Thymus (tissue), 11 donors: Measurements from ENCODE around the gene PAGE2B. TPM values are rescaled to one million over a fixed set of nuclear protein-coding genes. Genes with fewer than 3 reads are reported as not detected.
"Not testable (repeated sequence)": the region's sequence is repeated elsewhere in the genome, so short reads cannot be mapped to it uniquely, and the experiment has no call there.

Experiments used
- DNase-seq, 9 donors: peaks; one replicate each; pipeline ENCODE4 v3.0.0-alpha.2; 2013; ENCODE audit warnings: low spot score in 9 of 9, low read depth in 6 of 9, missing footprints in 1 of 9
- H3K27ac ChIP-seq, 2 donors: one replicate each; pipeline ENCODE4 v1.5.1; 2013; ENCODE audit warnings: control low read depth in 1 of 2, low read depth in 1 of 2, low read length in 1 of 2, mild to moderate bottlenecking in 1 of 2, moderate library complexity in 1 of 2
- H3K27me3 ChIP-seq, 2 donors: one replicate each; pipeline ENCODE4 v1.5.1; 2013; ENCODE audit warnings: low read length in 1 of 2; ENCODE audit not compliant: control insufficient read depth in 2 of 2, insufficient read depth in 1 of 2
- H3K36me3 ChIP-seq, 2 donors: one replicate each; pipeline ENCODE4 v1.5.1; 2013; ENCODE audit warnings: low read length in 1 of 2, mild to moderate bottlenecking in 1 of 2, moderate library complexity in 1 of 2; ENCODE audit not compliant: control insufficient read depth in 2 of 2, insufficient read depth in 2 of 2
- H3K4me1 ChIP-seq, 2 donors: one replicate each; pipeline ENCODE4 v1.5.1; 2013; ENCODE audit warnings: low read length in 2 of 2; ENCODE audit not compliant: control insufficient read depth in 2 of 2, insufficient read depth in 2 of 2
- H3K4me3 ChIP-seq, 2 donors: one replicate each; pipeline ENCODE4 v1.5.1; 2013; ENCODE audit warnings: low read length in 2 of 2, control low read depth in 1 of 2, mild to moderate bottlenecking in 1 of 2
- H3K9me3 ChIP-seq, 2 donors: one replicate each; pipeline ENCODE4 v1.5.1; 2013; ENCODE audit warnings: low read length in 1 of 2, mild to moderate bottlenecking in 1 of 2; ENCODE audit not compliant: control insufficient read depth in 2 of 2, insufficient read depth in 1 of 2
- WGBS: extraction: QIAGEN DNeasy Blood & Tissue Kit; methylation state at CpG from one replicate; pipeline ENCODE4 v1.1.7; 2013; 5-methylcytosine and 5-hydroxymethylcytosine counted together
- polyA plus RNA-seq: library from polyadenylated mRNA; stranded (reverse); fragments of 200-250 nt; gene quantifications from one replicate; pipeline ENCODE4 v1.2.3, GENCODE V29; 2013
- total RNA-seq: library from RNA; stranded (reverse); fragments of 120-200 nt; gene quantifications from one replicate; pipeline ENCODE4 v1.2.4, GENCODE V29; 2013
- donor health status: healthy.

The PAGE2B gene
- total and polyA plus RNA-seq, 2 donors = 0.14 to 1.2 TPM

- WGBS = 98% methylated on average over 6 of the region's 6 CpGs
- H3K36me3 ChIP-seq = no peaks in the 10 kb centered on the region
- DNase-seq = no peak
- no peaks in the 10 kb centered on the region for H3K9me3 ChIP-seq
- H3K27ac ChIP-seq = no peak overlapping the region
- H3K27me3 ChIP-seq = no peaks in the 10 kb centered on the region
- no peaks in the 10 kb centered on the region for H3K4me1 ChIP-seq
- H3K4me3 ChIP-seq = no peak overlapping the region
These were observed 33.3 kb upstream of the PAGE2B start for GRCh38 chrX:55041514-55041913.

GRCh38 chrX:55050599-55050998, 24.2 kb upstream of the PAGE2B start:
- not testable (repeated sequence) for H3K9me3 ChIP-seq, H3K27me3 ChIP-seq, H3K4me3 ChIP-seq, H3K4me1 ChIP-seq, H3K36me3 ChIP-seq, H3K27ac ChIP-seq, DNase-seq
- WGBS = 93% methylated on average over 2 of the region's 2 CpGs

DNA sequence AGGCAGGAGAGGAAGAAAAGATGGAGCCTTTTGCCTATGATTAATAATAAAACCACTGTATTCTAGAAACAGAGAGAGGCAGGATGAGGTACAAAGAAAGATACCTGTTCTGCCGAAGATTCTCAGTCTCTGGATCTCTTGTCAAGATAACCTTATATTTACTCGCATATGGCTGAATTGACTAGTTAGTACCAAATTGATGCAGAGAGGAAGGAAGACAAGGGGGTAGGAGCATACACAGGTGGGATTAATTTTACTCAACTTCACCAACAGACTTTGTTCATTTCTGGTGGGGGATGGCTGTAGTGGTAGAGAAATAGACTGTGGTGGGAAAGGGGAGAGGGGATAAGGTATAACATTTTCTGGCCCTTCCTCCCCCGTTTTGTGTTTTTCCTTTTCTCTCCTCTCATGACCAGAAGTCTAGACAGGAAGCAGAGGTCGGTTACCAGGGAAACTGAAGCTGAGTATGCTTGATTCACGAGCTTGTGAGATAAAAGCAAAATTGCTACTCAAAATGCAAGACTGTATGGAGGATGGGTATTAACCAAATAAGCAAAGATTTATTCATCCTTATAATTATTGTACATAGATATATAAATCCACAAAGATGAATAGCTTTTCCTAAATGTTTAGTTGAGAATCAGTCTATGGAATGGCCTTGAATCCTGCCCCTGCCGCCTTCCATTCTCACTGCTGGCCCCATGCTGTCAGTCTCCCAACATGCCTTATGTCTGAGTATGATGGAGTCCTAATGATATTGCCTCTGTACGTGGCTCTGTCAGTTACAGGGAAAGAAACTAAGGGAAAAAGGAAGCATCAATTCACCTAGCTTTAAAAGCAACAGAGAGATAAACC, 17.8 kb upstream of the PAGE2B start:
- peak in 8 of 9 donors; percentile 12 to 67 (median 18) for DNase-seq
- peaks cover 0 to 4% of the 10 kb centered on the region in 2 donors for H3K9me3 ChIP-seq
- peaks cover 0 to 2% of the 10 kb centered on the region in 2 donors for H3K4me1 ChIP-seq
- no peak overlapping the region for H3K4me3 ChIP-seq
- no peaks in the 10 kb centered on the region for H3K36me3 ChIP-seq
- no peak overlapping the region for H3K27ac ChIP-seq
- no peaks in the 10 kb centered on the region for H3K27me3 ChIP-seq
- WGBS = 11% methylated on average over 7 of the region's 7 CpGs

DNA sequence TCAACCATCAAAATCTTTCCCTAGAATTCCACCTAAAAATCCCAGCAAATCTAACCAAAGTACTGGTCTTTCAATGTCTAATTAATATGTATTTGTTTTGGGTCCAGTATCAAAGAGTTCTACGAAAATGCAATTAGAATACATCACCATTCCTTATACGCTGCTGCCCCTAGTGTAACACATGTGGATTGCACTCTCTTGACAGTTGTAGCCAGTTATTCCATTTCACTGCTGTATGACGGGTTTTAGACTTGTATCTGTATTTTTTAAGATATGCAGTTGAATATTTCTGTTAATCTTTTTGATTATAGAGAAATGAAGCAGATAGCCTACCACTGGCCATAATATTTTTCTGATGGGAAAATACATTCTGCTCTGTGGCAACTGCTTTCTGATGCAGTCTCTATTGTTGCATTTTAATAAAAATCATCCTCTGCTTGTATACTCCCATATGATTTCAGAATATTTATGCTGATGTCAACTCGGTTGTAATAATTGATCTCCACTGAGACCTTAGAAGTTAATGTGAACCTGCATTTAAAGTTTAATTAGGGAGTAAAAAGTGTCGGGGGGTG, 17.1 kb upstream of the PAGE2B start:
- WGBS = 24% methylated on average over 5 of the region's 5 CpGs

DNA sequence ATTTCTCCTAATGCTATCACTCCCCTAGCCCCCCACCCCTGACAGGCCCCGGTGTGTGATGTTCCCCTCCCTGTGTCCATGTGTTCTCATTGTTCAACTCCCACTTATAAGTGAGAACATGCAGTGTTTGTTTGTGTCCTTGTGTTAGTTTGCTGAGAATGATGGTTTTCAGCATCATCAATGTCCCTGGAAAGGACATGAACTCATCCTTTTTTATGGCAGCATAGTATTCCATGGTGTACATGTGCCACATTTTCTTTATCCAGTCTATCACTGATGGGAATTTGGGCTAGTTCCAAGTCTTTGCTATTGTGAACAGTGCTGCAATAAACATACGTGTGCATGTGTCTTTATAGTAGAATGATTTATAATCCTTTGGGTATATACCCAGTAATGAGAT, 7.7 kb upstream of the PAGE2B start:
- not testable (repeated sequence) for H3K9me3 ChIP-seq, H3K4me3 ChIP-seq, H3K27me3 ChIP-seq, H3K4me1 ChIP-seq, H3K27ac ChIP-seq, DNase-seq, H3K36me3 ChIP-seq
- 96% methylated on average over 2 of the region's 2 CpGs for WGBS

More for the DNA sequence above, 17.1 kb upstream of the PAGE2B start:
- Histone ChIP-seq H3K4me3 (no peak overlapping the region), H3K4me1 (peaks cover 0 to 2% of the 10 kb centered on the region in 2 donors), H3K27me3 (no peaks in the 10 kb centered on the region), H3K9me3 (no peaks in the 10 kb centered on the region), H3K36me3 (no peaks in the 10 kb centered on the region), H3K27ac (no peak overlapping the region)
- peak in 6 of 9 donors; percentile 2 to 50 (median 8) for DNase-seq

GRCh38 chrX:55072286-55072685, 2.5 kb upstream of the PAGE2B start:
- DNase-seq = no peak
- H3K36me3 ChIP-seq = no peaks in the 10 kb centered on the region
- H3K4me1 ChIP-seq = no peaks in the 10 kb centered on the region
- no peaks in the 10 kb centered on the region for H3K27me3 ChIP-seq
- H3K4me3 ChIP-seq = no peak overlapping the region
- WGBS = 89% methylated on average over 3 of the region's 3 CpGs
- H3K27ac ChIP-seq = no peak overlapping the region
- peaks cover 0 to 2% of the 10 kb centered on the region in 2 donors for H3K9me3 ChIP-seq

GRCh38 chrX:55088795-55089489, 14.1 kb downstream of the PAGE2B start, which contains the start of gene PAGE2:
TSS of gene PAGE2 (plus strand) at chrX:55089018. CDS start at chrX:55090021, 1,003 bp downstream.
- Histone ChIP-seq H3K27ac (no peak within 1 kb of the TSS), H3K4me1 (no peaks in the 10 kb centered on the region), H3K4me3 (no peak within 1 kb of the TSS), H3K36me3 (no peaks in the 10 kb centered on the region), H3K9me3 (no peaks in the 10 kb centered on the region), H3K27me3 (no peaks in the 10 kb centered on the region)
- DNase-seq = no peak
- WGBS = 99% methylated on average over 30 of the region's 30 CpGs

DNA sequence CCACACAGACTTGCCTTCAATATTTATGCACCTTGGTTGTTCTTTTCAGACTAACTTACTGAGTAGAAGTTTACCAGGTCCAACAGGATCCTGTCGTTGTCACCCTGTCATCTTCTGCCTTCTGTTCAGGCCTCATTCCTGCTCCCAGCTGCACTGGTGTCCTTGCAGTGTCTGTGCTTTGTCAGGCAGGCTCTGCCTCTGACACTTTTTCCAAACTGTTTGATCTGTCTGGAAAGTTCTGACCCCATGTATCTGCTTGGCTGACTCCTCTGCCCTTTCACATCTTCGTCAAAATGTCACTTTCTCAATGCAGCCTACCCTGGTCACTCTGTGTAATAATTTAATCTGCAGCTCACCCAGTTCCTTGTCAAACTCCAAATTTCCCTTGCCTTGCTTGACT, 23.9 kb downstream of the PAGE2B start:
- H3K9me3 ChIP-seq = no peaks in the 10 kb centered on the region
- no peak overlapping the region for H3K27ac ChIP-seq
- H3K4me3 ChIP-seq = no peak overlapping the region
- H3K4me1 ChIP-seq = no peaks in the 10 kb centered on the region
- WGBS = 77% methylated on average over 2 of the region's 2 CpGs
- no peak for DNase-seq
- no peaks in the 10 kb centered on the region for H3K27me3 ChIP-seq
- H3K36me3 ChIP-seq = no peaks in the 10 kb centered on the region

- no peaks in the 10 kb centered on the region for H3K27me3 ChIP-seq
- no peak for DNase-seq
- WGBS = 98% methylated on average over 1 of the region's 1 CpG
These were observed 24.3 kb downstream of the PAGE2B start for GRCh38 chrX:55099162-55099561.

More at GRCh38 chrX:55099162-55099561, 24.3 kb downstream of the PAGE2B start:
- H3K9me3 ChIP-seq = no peaks in the 10 kb centered on the region
- no peak overlapping the region for H3K4me3 ChIP-seq
- H3K4me1 ChIP-seq = no peaks in the 10 kb centered on the region
- no peaks in the 10 kb centered on the region for H3K36me3 ChIP-seq
- no peak overlapping the region for H3K27ac ChIP-seq
